AG09319 (cell line): ENCODE measurements around the gene OAT.
"Not testable (repeated sequence)": the region's sequence is repeated elsewhere in the genome, so short reads cannot be mapped to it uniquely, and the experiment has no call there.

ENCODE experiments used
- DNase-seq: peaks from one replicate; pipeline ENCODE4 v3.0.0-alpha.2; 2010; ENCODE audit warnings: low read depth; ENCODE audit errors: extremely low read depth
- TF ChIP-seq, protein P1 (sequence below): IDR thresholded peaks from 2 replicates; pipeline ENCODE4 v1.5.1; 2011; ENCODE audit warnings: low read depth, mild to moderate bottlenecking, inconsistent platforms, low read length, moderate library complexity

Gene OAT

GRCh38 chr10:124446830-124447750 lies 28.4 kb upstream of the OAT start:
- TF ChIP-seq, protein P1, sequence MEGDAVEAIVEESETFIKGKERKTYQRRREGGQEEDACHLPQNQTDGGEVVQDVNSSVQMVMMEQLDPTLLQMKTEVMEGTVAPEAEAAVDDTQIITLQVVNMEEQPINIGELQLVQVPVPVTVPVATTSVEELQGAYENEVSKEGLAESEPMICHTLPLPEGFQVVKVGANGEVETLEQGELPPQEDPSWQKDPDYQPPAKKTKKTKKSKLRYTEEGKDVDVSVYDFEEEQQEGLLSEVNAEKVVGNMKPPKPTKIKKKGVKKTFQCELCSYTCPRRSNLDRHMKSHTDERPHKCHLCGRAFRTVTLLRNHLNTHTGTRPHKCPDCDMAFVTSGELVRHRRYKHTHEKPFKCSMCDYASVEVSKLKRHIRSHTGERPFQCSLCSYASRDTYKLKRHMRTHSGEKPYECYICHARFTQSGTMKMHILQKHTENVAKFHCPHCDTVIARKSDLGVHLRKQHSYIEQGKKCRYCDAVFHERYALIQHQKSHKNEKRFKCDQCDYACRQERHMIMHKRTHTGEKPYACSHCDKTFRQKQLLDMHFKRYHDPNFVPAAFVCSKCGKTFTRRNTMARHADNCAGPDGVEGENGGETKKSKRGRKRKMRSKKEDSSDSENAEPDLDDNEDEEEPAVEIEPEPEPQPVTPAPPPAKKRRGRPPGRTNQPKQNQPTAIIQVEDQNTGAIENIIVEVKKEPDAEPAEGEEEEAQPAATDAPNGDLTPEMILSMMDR, result no peak
- DNase-seq, result no peak

- DNase-seq, result not testable (repeated sequence)
These were observed 23.0 kb upstream of the OAT start for GRCh38 chr10:124441694-124442093.

DNA sequence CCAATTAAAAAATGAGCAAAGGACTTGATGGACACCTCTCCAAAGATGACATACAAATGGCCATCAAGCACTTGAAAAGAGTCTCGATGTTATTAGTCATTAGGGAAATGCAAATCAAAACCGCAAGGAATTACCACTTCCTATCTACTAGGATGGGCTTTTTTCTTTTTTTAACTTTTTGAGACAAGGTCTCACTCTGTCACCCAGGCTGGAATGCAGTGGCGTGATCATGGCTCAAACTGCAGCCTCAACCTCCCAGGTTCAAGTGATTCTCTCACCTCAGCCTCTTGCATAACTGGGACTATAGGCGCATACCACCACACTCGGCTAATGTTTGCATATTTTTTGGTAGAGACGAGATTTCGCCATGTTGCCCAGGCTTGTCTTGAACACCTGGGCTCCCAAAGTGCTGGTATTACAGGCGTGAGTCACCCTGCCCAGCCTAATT lies 17.5 kb upstream of the OAT start:
- DNase-seq, result no peak
- TF ChIP-seq, protein P1, result no peak

DNA sequence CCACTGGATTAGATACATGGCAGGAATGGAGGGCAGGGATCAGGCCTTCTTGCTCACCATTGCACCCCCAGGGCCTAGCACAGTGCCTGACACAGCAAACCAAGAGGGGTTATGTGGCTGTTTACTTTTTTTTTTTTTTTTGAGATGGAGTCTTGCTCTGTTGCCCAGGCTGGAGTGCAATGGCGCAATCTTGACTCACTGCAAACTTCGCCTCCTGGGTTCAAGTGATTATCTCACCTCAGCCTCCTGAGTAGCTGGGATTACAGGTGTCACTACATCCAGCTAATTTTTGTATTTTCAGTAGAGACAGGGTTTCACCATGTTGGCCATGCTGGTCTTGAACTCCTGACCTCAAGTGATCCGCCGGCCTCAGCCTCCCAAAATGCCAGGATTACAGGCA lies 17.0 kb upstream of the OAT start:
- not testable (repeated sequence) for DNase-seq

DNA sequence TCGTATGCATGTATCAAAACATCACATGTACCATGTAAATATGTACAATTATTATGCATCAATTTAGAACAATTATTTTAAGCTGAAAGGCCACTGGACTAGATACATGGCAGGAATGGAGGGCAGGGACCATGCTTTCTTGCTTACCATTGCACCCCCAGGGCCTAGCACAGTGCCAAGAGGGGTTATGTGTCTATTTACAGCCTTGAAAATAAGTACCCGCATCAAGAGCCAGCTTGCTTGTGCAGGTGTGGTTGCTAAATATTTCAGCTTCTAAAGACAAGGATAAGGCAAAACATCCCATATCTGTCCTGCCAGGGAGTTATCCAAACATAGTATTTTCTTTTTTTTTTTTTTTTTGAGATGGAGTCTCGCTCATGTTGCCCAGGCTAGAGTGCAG lies 14.7 kb upstream of the OAT start:
- TF ChIP-seq, protein P1, result no peak
- no peak for DNase-seq

DNA sequence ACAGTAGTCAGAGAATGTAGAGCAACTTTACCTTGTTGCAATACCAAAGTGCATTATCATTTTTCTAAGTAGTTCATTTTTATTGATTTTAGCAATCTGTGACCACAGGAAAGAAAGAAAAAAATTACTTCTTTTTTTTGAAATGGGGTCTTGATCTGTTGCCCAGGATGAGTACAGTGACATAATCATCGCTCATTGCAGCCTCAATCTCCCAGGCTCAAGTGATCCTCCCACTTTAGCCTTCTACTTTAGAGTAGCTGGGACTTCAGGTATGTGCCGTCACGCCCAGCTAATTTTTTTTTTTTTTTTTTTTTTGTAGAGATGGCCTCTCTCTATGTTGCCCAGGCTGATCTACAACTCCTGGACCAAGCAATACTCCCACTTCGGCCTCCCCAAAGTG lies 11.4 kb upstream of the OAT start:
- no peak for DNase-seq
- TF ChIP-seq, protein P1, result no peak

DNA sequence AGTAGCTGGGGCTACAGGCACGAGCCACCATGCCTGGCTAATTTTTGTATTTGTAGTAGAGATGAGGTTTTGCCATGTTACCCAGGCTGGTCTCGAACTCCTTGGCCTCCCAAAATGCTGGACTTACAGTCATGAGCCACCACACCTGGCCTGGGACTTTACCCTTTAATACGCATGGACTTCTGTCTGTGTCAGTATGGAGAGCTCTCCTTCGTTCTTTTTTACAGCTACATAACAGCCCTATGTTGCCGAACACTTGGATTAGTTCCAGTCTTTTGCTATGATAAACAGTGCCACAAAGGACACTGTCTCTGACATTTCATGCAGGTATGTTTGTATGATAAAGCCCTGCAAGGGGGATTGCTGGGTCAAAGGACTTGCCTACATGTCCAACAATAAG lies 10.9 kb upstream of the OAT start:
- no peak for DNase-seq
- TF ChIP-seq, protein P1, result no peak

- TF ChIP-seq, protein P1, result no peak
- no peak for DNase-seq
These were observed 9.6 kb upstream of the OAT start for GRCh38 chr10:124428207-124428777.
